Stromal cell of bone marrow (primary cell): ENCODE data around the gene ARMC6.

Experiments
- DNase-seq: peaks from one replicate; pipeline ENCODE4 v3.0.0-alpha.2; 2012; ENCODE audit warnings: low read depth

Gene ARMC6

GRCh38 chr19:19054939-19055440 lies 21.6 kb downstream of the ARMC6 start:
- DNase-seq: no peak

- DNase-seq: no peak
Observed at GRCh38 chr19:19055701-19056100, 22.3 kb downstream of the ARMC6 start.

GRCh38 chr19:19056636-19057275 lies 23.4 kb downstream of the ARMC6 start:
- no peak for DNase-seq

- DNase-seq: no peak
Observed at GRCh38 chr19:19057317-19057716, 23.9 kb downstream of the ARMC6 start.

GRCh38 chr19:19057720-19058119 lies 24.3 kb downstream of the ARMC6 start:
- DNase-seq: no peak

GRCh38 chr19:19059018-19059836 lies 25.8 kb downstream of the ARMC6 start:
- no peak for DNase-seq

- DNase-seq: no peak
Observed at GRCh38 chr19:19059837-19060611, 26.6 kb downstream of the ARMC6 start.

GRCh38 chr19:19061506-19061905 lies 28.1 kb downstream of the ARMC6 start:
- DNase-seq: no peak

GRCh38 chr19:19062454-19063182 lies 29.2 kb downstream of the ARMC6 start:
- DNase-seq: no peak

- DNase-seq: peak; percentile 100
Observed at GRCh38 chr19:19063183-19064097, 30.0 kb downstream of the ARMC6 start, which contains the start of gene SLC25A42. SLC25A42 (plus strand) TSS chr19:19063994; CDS start chr19:19096125, 32,131 bp downstream.

GRCh38 chr19:19064098-19064722 lies 30.8 kb downstream of the ARMC6 start:
- no peak for DNase-seq

- DNase-seq: no peak
Observed at GRCh38 chr19:19064811-19065745, 31.7 kb downstream of the ARMC6 start.

- DNase-seq: no peak
Observed at GRCh38 chr19:19067276-19068072, 34.1 kb downstream of the ARMC6 start.

- DNase-seq: no peak
Observed at GRCh38 chr19:19068659-19069654, 35.6 kb downstream of the ARMC6 start.

GRCh38 chr19:19071897-19072296 lies 38.5 kb downstream of the ARMC6 start:
- no peak for DNase-seq

- no peak for DNase-seq
Observed at GRCh38 chr19:19074196-19074882, 40.9 kb downstream of the ARMC6 start.
